Gastrocnemius medialis (tissue), 4 donors: ENCODE data around the gene PDZRN4.

Source experiments
- POLR2A ChIP-seq, 2 donors: fragments of 450-650 bp; IDR thresholded peaks; one replicate each; pipeline ENCODE4 v1.6.1; 2017; ENCODE audit warnings: antibody characterized with exemption in 2 of 2, mild to moderate bottlenecking in 2 of 2, moderate library complexity in 2 of 2
- TF ChIP-seq, protein P1 (sequence below), 5 experiments: fragments of 450-650 bp in 3 of 5; fragments of 200-600 bp in 2 of 5; sonication (generic) in 2 of 5; IDR thresholded peaks in 4 of 5; conservative IDR thresholded peaks in 1 of 5; 1 replicate in 4 of 5; 2 replicates in 1 of 5; pipeline ENCODE4 v1.5.1; 2016 to 2019; ENCODE audit warnings: antibody characterized with exemption in 5 of 5, mild to moderate bottlenecking in 3 of 5, moderate library complexity in 3 of 5

DNA sequence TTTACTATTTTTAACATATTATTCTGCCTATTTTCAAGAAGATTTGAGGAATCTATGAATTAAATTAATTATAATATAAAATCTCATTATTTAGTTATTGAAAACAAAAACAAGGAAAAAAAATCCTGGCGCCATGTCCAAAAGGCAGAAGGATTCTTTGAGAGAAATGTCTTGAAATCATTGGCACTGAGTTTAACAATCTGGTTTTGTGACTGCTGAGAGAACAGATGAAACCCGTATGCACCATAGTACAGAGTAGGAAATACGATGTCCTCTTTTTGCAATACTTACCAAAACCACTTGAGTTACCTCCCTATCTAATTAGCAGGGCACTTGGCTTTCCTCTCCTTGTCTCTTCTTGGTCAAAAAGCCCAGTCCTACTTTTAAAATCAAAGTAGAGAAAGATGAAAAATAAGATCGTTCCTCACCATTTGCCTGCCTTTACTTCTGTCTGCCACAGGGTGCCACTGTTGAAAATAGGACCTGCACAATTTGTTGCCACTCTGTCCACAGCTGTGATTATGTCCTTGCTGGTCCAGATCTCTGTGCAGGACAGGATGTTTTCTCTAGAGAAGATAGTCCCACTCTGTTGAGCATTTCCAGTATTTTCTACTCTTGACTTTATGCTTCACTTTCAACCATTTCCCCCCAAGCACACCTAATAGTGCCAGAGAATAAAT is 179.7 kb downstream of the PDZRN4 start:
- TF ChIP-seq POLR2A (IDR thresholded peaks at IDR 0.05) = no peak
- TF ChIP-seq, protein P1, sequence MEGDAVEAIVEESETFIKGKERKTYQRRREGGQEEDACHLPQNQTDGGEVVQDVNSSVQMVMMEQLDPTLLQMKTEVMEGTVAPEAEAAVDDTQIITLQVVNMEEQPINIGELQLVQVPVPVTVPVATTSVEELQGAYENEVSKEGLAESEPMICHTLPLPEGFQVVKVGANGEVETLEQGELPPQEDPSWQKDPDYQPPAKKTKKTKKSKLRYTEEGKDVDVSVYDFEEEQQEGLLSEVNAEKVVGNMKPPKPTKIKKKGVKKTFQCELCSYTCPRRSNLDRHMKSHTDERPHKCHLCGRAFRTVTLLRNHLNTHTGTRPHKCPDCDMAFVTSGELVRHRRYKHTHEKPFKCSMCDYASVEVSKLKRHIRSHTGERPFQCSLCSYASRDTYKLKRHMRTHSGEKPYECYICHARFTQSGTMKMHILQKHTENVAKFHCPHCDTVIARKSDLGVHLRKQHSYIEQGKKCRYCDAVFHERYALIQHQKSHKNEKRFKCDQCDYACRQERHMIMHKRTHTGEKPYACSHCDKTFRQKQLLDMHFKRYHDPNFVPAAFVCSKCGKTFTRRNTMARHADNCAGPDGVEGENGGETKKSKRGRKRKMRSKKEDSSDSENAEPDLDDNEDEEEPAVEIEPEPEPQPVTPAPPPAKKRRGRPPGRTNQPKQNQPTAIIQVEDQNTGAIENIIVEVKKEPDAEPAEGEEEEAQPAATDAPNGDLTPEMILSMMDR (IDR thresholded peaks at IDR 0.05 in 4 of 5, conservative IDR thresholded peaks at IDR 0.05 in 1 of 5) = no peak
